AG09319 (cell line): Measurements from ENCODE around the gene ABCD4.

Experiments
- DNase-seq: peaks from one replicate; pipeline ENCODE4 v3.0.0-alpha.2; 2010; ENCODE audit warnings: low read depth; ENCODE audit errors: extremely low read depth
- CTCF ChIP-seq: IDR thresholded peaks from 2 replicates; pipeline ENCODE4 v1.5.1; 2011; ENCODE audit warnings: low read depth, mild to moderate bottlenecking, inconsistent platforms, low read length, moderate library complexity

The ABCD4 gene

GRCh38 chr14:74248017-74248416 lies 54.7 kb downstream of the ABCD4 start:
- DNase-seq: no peak
- no peak for TF ChIP-seq CTCF

- no peak for TF ChIP-seq CTCF
- DNase-seq: no peak
Observed at GRCh38 chr14:74246542-74246941, 56.2 kb downstream of the ABCD4 start.

GRCh38 chr14:74245292-74245691 lies 57.4 kb downstream of the ABCD4 start:
- DNase-seq: no peak
- no peak for TF ChIP-seq CTCF

- no peak for DNase-seq
- TF ChIP-seq CTCF: no peak
Observed at GRCh38 chr14:74244115-74244514, 58.6 kb downstream of the ABCD4 start.

- DNase-seq: no peak
- TF ChIP-seq CTCF: no peak
Observed at GRCh38 chr14:74243051-74243450, 59.7 kb downstream of the ABCD4 start.

GRCh38 chr14:74242780-74243042 lies 60.0 kb downstream of the ABCD4 start:
- TF ChIP-seq CTCF: no peak
- no peak for DNase-seq

GRCh38 chr14:74242021-74242779 lies 60.5 kb downstream of the ABCD4 start:
- DNase-seq: no peak
- TF ChIP-seq CTCF: no peak
